GM23338 (cell line): ENCODE results near the gene FXR1.

ENCODE experiments used
- CTCF ChIP-seq, 2 experiments: fragments of 200-600 bp in 1 of 2; sonication (generic) in 1 of 2; conservative IDR thresholded peaks; 2 replicates each; pipeline versions ENCODE4 v1.5.1 to v1.6.1; 2016 to 2017; ENCODE audit warnings: antibody characterized with exemption in 2 of 2, low read depth in 2 of 2, mild to moderate bottlenecking in 2 of 2, moderate library complexity in 1 of 2
- EZH2 ChIP-seq: fragments of 200-600 bp; sonication (generic); IDR thresholded peaks from one replicate; pipeline ENCODE4 v1.8.0; 2017; ENCODE audit warnings: antibody characterized with exemption, mild to moderate bottlenecking, low read depth; ENCODE audit not compliant: unreplicated experiment

DNA sequence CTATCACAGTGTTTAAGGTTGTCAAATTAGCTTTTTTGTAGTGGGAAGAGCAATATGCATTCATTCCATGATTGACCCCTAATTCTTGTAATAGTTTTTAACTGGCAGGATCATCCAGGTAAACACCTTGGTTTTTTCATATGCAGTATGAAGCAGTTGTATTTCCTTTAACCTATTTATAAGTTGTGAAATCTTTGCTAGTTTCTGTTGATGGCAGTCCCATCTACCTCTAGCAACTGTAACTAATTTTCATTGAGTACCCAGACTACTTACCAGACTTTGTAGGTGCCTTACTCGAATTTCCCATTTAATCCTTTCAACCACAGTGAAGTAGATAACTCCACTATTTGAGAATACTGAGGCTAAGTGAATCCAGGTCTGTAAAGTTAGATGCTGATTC lies 6.1 kb downstream of the FXR1 start:
- no peak for TF ChIP-seq EZH2
- TF ChIP-seq CTCF (conservative IDR thresholded peaks at IDR 0.05; ENCODE audit: low read depth in 2 of 2): no peak
